Endothelial cell of umbilical vein (primary cell): ENCODE data around the gene PIGM. TPM values are rescaled to one million over a fixed set of nuclear protein-coding genes. Genes with fewer than 3 reads are reported as not detected.

Source experiments
- BruUV-seq: library from RNA; stranded (reverse); fragments of 400-500 nt; replicated peaks from 2 replicates; lab custom pipeline; 2021; lab: Mats Ljungman, UMichigan
- CTCF ChIA-PET: fragments of 300-600, 350-600 bp; sonication (Branson Sonifier 250); formaldehyde crosslinking; loops from one replicate; lab custom pipeline; 2021; ENCODE audit warnings: antibody characterized with exemption, inconsistent platforms; lab: Charles Lee
- POLR2A ChIA-PET: fragments of 300-600, 350-600 bp; sonication (Branson Sonifier 250); formaldehyde crosslinking; loops from one replicate; lab custom pipeline; 2021; ENCODE audit warnings: antibody characterized with exemption, inconsistent platforms; lab: Charles Lee
- DNase-seq: peaks from one replicate; pipeline ENCODE4 v3.0.0-alpha.2; 2011; ENCODE audit warnings: low read depth, low spot score
- FAIRE-seq: peaks from 2 replicates; lab custom pipeline; 2011; peaks lifted over from hg19 to GRCh38; lab: Jason Lieb, UNC
- H2AFZ ChIP-seq: 2 replicates; pipeline ENCODE4 v1.6.0; 2012; ENCODE audit warnings: low read depth, low read length, control low read depth, inconsistent platforms
- H3K27ac ChIP-seq: 2 replicates; pipeline ENCODE4 v1.5.1; 2011; ENCODE audit warnings: low read depth, mild to moderate bottlenecking, control low read depth, low read length, moderate library complexity; ENCODE audit not compliant: insufficient read depth
- H3K27me3 ChIP-seq, 2 experiments: 2 replicates each; pipeline versions ENCODE4 v1.6.0 to v1.6.1; 2011; ENCODE audit warnings: low read length in 2 of 2, mixed read lengths in 1 of 2; ENCODE audit not compliant: control insufficient read depth in 2 of 2, insufficient read depth in 2 of 2
- H3K36me3 ChIP-seq, 2 experiments: 2 replicates in 1 of 2; 3 replicates in 1 of 2; pipeline ENCODE4 v1.5.1; 2011; ENCODE audit warnings: low read length in 2 of 2, mild to moderate bottlenecking in 1 of 2, moderate library complexity in 1 of 2; ENCODE audit not compliant: control insufficient read depth in 2 of 2, insufficient read depth in 2 of 2; ENCODE audit errors: extremely low read depth in 1 of 2
- H3K4me1 ChIP-seq: 3 replicates; pipeline ENCODE4 v1.5.1; 2011; ENCODE audit warnings: mild to moderate bottlenecking, low read length; ENCODE audit not compliant: control insufficient read depth, insufficient read depth; ENCODE audit errors: extremely low read depth
- H3K4me2 ChIP-seq: 2 replicates; pipeline ENCODE4 v1.6.1; 2011; ENCODE audit warnings: low read length, control low read depth, mixed read lengths; ENCODE audit not compliant: insufficient read depth
- H3K4me3 ChIP-seq, 3 experiments: fragments of 200-600 bp in 1 of 3; sonication (generic), shearing (Covaris generic) in 1 of 3; replicated peaks in 1 of 3; 2 replicates each; pipeline ENCODE4 v1.5.1; 2011 to 2016; ENCODE audit warnings: control low read depth in 3 of 3, low read length in 3 of 3, mild to moderate bottlenecking in 2 of 3, inconsistent platforms in 1 of 3, low read depth in 1 of 3, moderate library complexity in 1 of 3; ENCODE audit not compliant: insufficient read depth in 1 of 3
- H3K79me2 ChIP-seq: 2 replicates; pipeline ENCODE4 v1.6.0; 2012; ENCODE audit warnings: low read length, inconsistent platforms; ENCODE audit not compliant: control insufficient read depth, insufficient read depth
- H3K9ac ChIP-seq: replicated peaks from 2 replicates; pipeline ENCODE3; 2011; ENCODE audit warnings: low read length, control low read depth; ENCODE audit not compliant: insufficient read depth; ENCODE audit errors: extremely low read depth
- H3K9me1 ChIP-seq: replicated peaks from 3 replicates; pipeline ENCODE4 v1.6.0; 2011; ENCODE audit warnings: mild to moderate bottlenecking, low read length; ENCODE audit not compliant: control insufficient read depth, insufficient read depth; ENCODE audit errors: extremely low read depth
- H3K9me3 ChIP-seq: replicated peaks from 2 replicates; pipeline ENCODE4 v1.5.1; 2012; ENCODE audit warnings: low read length, inconsistent platforms; ENCODE audit not compliant: control insufficient read depth, insufficient read depth
- H4K20me1 ChIP-seq: replicated peaks from 2 replicates; pipeline ENCODE3; 2011; ENCODE audit warnings: mild to moderate bottlenecking, low read length; ENCODE audit not compliant: control insufficient read depth, insufficient read depth; ENCODE audit errors: extremely low read depth
- EZH2 ChIP-seq: IDR thresholded peaks from 2 replicates; pipeline ENCODE4 v1.6.1; 2012; ENCODE audit warnings: borderline replicate concordance, low read depth, mild to moderate bottlenecking, moderate library complexity, low read length, inconsistent platforms; ENCODE audit not compliant: severe bottlenecking
- FOS ChIP-seq: IDR thresholded peaks from 2 replicates; pipeline ENCODE4 v1.6.1; 2011; ENCODE audit warnings: mild to moderate bottlenecking, low read length, moderate library complexity, borderline replicate concordance; ENCODE audit not compliant: insufficient read depth
- GATA2 ChIP-seq: IDR thresholded peaks from 2 replicates; pipeline ENCODE4 v1.7.0; 2011; ENCODE audit warnings: low read depth, mild to moderate bottlenecking, moderate library complexity, mixed read lengths, low read length; ENCODE audit not compliant: insufficient read length, insufficient read depth
- JUN ChIP-seq: IDR thresholded peaks from 2 replicates; pipeline ENCODE4 v1.6.1; 2011; ENCODE audit warnings: borderline replicate concordance, low read depth; ENCODE audit not compliant: insufficient read length, insufficient read depth
- MYC ChIP-seq: IDR thresholded peaks from one replicate; pipeline ENCODE4 v1.6.1; 2011; ENCODE audit warnings: mild to moderate bottlenecking, low read depth, low read length
- POLR2A ChIP-seq: IDR thresholded peaks from 2 replicates; pipeline ENCODE4 v1.6.1; 2012; ENCODE audit warnings: low read depth, mild to moderate bottlenecking, control low read depth, low read length
- POLR2AphosphoS5 ChIP-seq: IDR thresholded peaks from 2 replicates; pipeline ENCODE4 v1.6.1; 2012; ENCODE audit warnings: low read depth, mild to moderate bottlenecking, control low read depth, low read length, moderate library complexity; ENCODE audit not compliant: insufficient read depth
- dilution Hi-C: fragments of 300-500 bp; cut with MboI; formaldehyde crosslinking; loops from one replicate; pipeline ENCODE4 v1.15.0; 2019; ENCODE audit warnings: low sequenced_read_pairs; ENCODE audit not compliant: extremely low pct_ligation_motif_present
- intact Hi-C: fragments of 100-400 bp; cut with micrococcal nuclease; formaldehyde crosslinking; loops from one replicate; pipeline ENCODE4 v1.10.0; 2022
- polyA plus RNA-seq, 4 experiments: library from polyadenylated mRNA; depleted of rRNA in 3 of 4; stranded (reverse) in 3 of 4; unstranded in 1 of 4; fragments of >200 nt; gene quantifications; 2 replicates each; pipeline versions ENCODE4 v1.2.1 to v1.2.3, GENCODE V29; 2011 to 2012; ENCODE audit warnings: missing spikeins in 1 of 4
- total RNA-seq: library from RNA; stranded (reverse); gene quantifications from 2 replicates; pipeline ENCODE4 v1.2.3, GENCODE V29; 2021
- TF ChIP-seq, protein P1 (sequence below), 2 donors: IDR thresholded peaks; 1 replicate in 1 of 2; 2 replicates in 1 of 2; pipeline ENCODE4 v1.5.1; 2011; ENCODE audit warnings: low read length in 2 of 2, mild to moderate bottlenecking in 2 of 2, moderate library complexity in 2 of 2, control low read depth in 1 of 2, inconsistent platforms in 1 of 2, low read depth in 1 of 2; ENCODE audit not compliant: insufficient read depth in 1 of 2; ENCODE audit errors: extremely low read depth in 1 of 2
- TF ChIP-seq, protein P2 (sequence below): IDR thresholded peaks from 2 replicates; pipeline ENCODE4 v1.6.1; 2011; ENCODE audit not compliant: insufficient read depth, insufficient read length

The PIGM gene
- total and polyA plus RNA-seq, 2 donors (not counting 3 experiments of a cell fraction or from before 2014, with no cell fraction given), result 3.4 to 5.4 TPM

- Histone ChIP-seq H3K36me3 (no peaks in the 10 kb centered on the region), H3K9me1 (no peaks in the 10 kb centered on the region), H4K20me1 (no peaks in the 10 kb centered on the region), H3K9ac (no peak overlapping the region), H2AFZ (no peak overlapping the region), H3K27ac (no peak overlapping the region), H3K4me1 (no peaks in the 10 kb centered on the region), H3K79me2 (no peaks in the 10 kb centered on the region), H3K4me2 (no peak overlapping the region), H3K27me3 (peaks cover 4 to 12% of the 10 kb centered on the region in 2 experiments), H3K4me3 (no peak overlapping the region), H3K9me3 (no peaks in the 10 kb centered on the region)
- FAIRE-seq, result no peak
- POLR2A ChIA-PET, result no interaction called here
- TF ChIP-seq MYC (no peak), EZH2 (no peak), GATA2 (no peak), FOS (no peak), POLR2A (no peak), JUN (no peak), POLR2AphosphoS5 (no peak)
- TF ChIP-seq, protein P1, sequence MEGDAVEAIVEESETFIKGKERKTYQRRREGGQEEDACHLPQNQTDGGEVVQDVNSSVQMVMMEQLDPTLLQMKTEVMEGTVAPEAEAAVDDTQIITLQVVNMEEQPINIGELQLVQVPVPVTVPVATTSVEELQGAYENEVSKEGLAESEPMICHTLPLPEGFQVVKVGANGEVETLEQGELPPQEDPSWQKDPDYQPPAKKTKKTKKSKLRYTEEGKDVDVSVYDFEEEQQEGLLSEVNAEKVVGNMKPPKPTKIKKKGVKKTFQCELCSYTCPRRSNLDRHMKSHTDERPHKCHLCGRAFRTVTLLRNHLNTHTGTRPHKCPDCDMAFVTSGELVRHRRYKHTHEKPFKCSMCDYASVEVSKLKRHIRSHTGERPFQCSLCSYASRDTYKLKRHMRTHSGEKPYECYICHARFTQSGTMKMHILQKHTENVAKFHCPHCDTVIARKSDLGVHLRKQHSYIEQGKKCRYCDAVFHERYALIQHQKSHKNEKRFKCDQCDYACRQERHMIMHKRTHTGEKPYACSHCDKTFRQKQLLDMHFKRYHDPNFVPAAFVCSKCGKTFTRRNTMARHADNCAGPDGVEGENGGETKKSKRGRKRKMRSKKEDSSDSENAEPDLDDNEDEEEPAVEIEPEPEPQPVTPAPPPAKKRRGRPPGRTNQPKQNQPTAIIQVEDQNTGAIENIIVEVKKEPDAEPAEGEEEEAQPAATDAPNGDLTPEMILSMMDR (IDR thresholded peaks at IDR 0.05; ENCODE audit: extremely low read depth in 1 of 2, insufficient read depth in 1 of 2, low read depth in 1 of 2, low read length in 2 of 2), result no peak
- TF ChIP-seq, protein P2, sequence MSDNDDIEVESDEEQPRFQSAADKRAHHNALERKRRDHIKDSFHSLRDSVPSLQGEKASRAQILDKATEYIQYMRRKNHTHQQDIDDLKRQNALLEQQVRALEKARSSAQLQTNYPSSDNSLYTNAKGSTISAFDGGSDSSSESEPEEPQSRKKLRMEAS, result no peak
- CTCF ChIA-PET, result interaction anchor here (8.6 kb wide), 1 partner anchor 14 kb away, joined by 79 read pairs; no protein-coding TSS in a partner anchor
- intact Hi-C loops, result no loop called here
- no TSS peak for BruUV-seq
- dilution Hi-C loops, result no loop called here
- DNase-seq, result no peak
These were observed 39.6 kb downstream of the PIGM start for GRCh38 chr1:159992161-159992560.
